ENCODE data around the gene C11orf24. TPM values are rescaled to one million over a fixed set of nuclear protein-coding genes. Genes with fewer than 3 reads are reported as not detected.
A peak's percentile ranks its signal among the peaks of the same experiment; 100 is the strongest.

C11orf24 gene
- total RNA-seq, 1 donor from 2014 or later: 41.8 TPM

DNA sequence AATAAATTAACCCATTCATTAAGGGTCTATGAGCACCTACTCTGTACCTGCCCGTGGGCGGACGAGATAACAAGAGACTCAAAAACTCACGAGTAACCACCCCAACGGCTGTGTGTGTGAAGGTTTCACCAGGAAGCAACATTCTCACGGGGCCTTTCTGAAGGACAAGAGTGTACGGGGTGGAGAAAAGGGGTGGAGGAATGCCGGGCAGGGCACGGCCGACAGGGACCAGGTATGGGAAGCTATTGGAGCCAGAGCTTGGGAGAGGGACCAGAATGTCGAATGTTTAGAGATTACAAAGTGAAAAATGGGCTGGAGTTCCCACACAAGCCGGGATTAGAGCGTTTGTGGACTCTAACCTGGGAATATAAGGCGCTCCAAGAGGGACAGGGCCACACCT is 60.2 kb downstream of the C11orf24 start:
- no peaks in the 10 kb centered on the region for H3K9me3 Mint-ChIP-seq
- no peaks in the 10 kb centered on the region for H3K36me3 Mint-ChIP-seq
- peaks cover 36% of the 10 kb centered on the region for H3K4me1 Mint-ChIP-seq
- H3K27ac Mint-ChIP-seq: peak overlapping the region; percentile 80
- H3K4me3 Mint-ChIP-seq: peak overlapping the region; percentile 90
- no peaks in the 10 kb centered on the region for H3K27me3 Mint-ChIP-seq (ENCODE audit: low read depth)
- DNase-seq (ENCODE audit: low spot score in 2 of 2, unreplicated experiment in 2 of 2): no peak
- TF ChIP-seq, protein P1, sequence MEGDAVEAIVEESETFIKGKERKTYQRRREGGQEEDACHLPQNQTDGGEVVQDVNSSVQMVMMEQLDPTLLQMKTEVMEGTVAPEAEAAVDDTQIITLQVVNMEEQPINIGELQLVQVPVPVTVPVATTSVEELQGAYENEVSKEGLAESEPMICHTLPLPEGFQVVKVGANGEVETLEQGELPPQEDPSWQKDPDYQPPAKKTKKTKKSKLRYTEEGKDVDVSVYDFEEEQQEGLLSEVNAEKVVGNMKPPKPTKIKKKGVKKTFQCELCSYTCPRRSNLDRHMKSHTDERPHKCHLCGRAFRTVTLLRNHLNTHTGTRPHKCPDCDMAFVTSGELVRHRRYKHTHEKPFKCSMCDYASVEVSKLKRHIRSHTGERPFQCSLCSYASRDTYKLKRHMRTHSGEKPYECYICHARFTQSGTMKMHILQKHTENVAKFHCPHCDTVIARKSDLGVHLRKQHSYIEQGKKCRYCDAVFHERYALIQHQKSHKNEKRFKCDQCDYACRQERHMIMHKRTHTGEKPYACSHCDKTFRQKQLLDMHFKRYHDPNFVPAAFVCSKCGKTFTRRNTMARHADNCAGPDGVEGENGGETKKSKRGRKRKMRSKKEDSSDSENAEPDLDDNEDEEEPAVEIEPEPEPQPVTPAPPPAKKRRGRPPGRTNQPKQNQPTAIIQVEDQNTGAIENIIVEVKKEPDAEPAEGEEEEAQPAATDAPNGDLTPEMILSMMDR (IDR thresholded peaks at IDR 0.05; ENCODE audit: unreplicated experiment): no peak

Other genes with a start within 250 kb of the C11orf24 start
- gene NDUFS8, start 241.3 kb downstream of the C11orf24 start, total RNA-seq: 125 to 140 TPM (median 132 TPM) in 3 replicates
- gene TCIRG1, start 232.9 kb downstream of the C11orf24 start, total RNA-seq: 60.0 to 63.4 TPM (median 60.5 TPM) in 3 replicates
- gene CHKA, start 150.6 kb downstream of the C11orf24 start, total RNA-seq: 71.8 to 74.4 TPM (median 72.8 TPM) in 3 replicates
- gene KMT5B, start 58.7 kb downstream of the C11orf24 start, total RNA-seq: 64.2 to 65.5 TPM (median 64.7 TPM) in 3 replicates
- 72.5 to 76.6 TPM (median 74.7 TPM) in 3 replicates for gene LRP5, start 40.6 kb upstream of the C11orf24 start, total RNA-seq
- gene PPP6R3, start 188.8 kb upstream of the C11orf24 start, total RNA-seq: 133 to 141 TPM (median 137 TPM) in 3 replicates

Data from mesothelial cell of epicardium (in vitro differentiated cells).